HEK293 (cell line): ENCODE results near the gene KLHL29.

Experiments used
- CTCF ChIA-PET: fragments of 350-600 bp; formaldehyde crosslinking; extraction: SDS; loops from one replicate; lab custom pipeline; 2021; ENCODE audit warnings: antibody characterized with exemption; lab: Yijun Ruan, JAX
- POLR2A ChIA-PET: fragments of 300-600 bp; formaldehyde crosslinking; extraction: SDS; loops from one replicate; lab custom pipeline; 2020; ENCODE audit warnings: antibody characterized with exemption, inconsistent platforms; lab: Yijun Ruan, JAX
- H3K27ac ChIP-seq: fragments of 200-500 bp; sonication (Bioruptor generic); 2 replicates; pipeline ENCODE4 v1.5.1; 2014; ENCODE audit warnings: low read depth, low read length, control low read depth, inconsistent platforms; ENCODE audit errors: extremely low read depth
- H3K36me3 ChIP-seq, 2 experiments: fragments of 200-500 bp in 1 of 2; sonication (Bioruptor generic) in 1 of 2; 1 replicate in 1 of 2; 2 replicates in 1 of 2; pipeline ENCODE4 v1.5.1; 2014 to 2017; ENCODE audit warnings: inconsistent platforms in 2 of 2, low read length in 2 of 2; ENCODE audit not compliant: control insufficient read depth in 2 of 2, insufficient read depth in 1 of 2
- H3K4me1 ChIP-seq: fragments of 200-500 bp; sonication (Bioruptor generic); 2 replicates; pipeline ENCODE4 v1.5.1; 2014; ENCODE audit warnings: mild to moderate bottlenecking, low read length, inconsistent platforms; ENCODE audit not compliant: control insufficient read depth, insufficient read depth
- H3K4me3 ChIP-seq: 2 replicates; pipeline ENCODE4 v1.5.1; 2011; ENCODE audit warnings: low read depth, mild to moderate bottlenecking, control low read depth, low read length, moderate library complexity
- H3K9me3 ChIP-seq: fragments of 200-500 bp; sonication (Bioruptor generic); 2 replicates; pipeline ENCODE4 v1.5.1; 2014; ENCODE audit warnings: low read depth, low read length, inconsistent platforms; ENCODE audit not compliant: control insufficient read depth, insufficient read depth
- KLF10 ChIP-seq: fragments of 450-650 bp; IDR thresholded peaks from 2 replicates; pipeline ENCODE4 v1.5.1; 2018; ENCODE audit warnings: missing biosample characterization, mild to moderate bottlenecking, missing genetic modification characterization
- KLF9 ChIP-seq: fragments of 450-650 bp; formaldehyde crosslinking; IDR thresholded peaks from 2 replicates; pipeline ENCODE4 v1.5.1; 2016; ENCODE audit warnings: missing biosample characterization, missing genetic modification characterization, low read depth
- MZF1 ChIP-seq: fragments of 450-650 bp; formaldehyde crosslinking; IDR thresholded peaks from 2 replicates; pipeline ENCODE4 v1.5.1; 2017; ENCODE audit warnings: missing biosample characterization, missing genetic modification characterization, borderline replicate concordance
- SCRT1 ChIP-seq: fragments of 450-650 bp; formaldehyde crosslinking; IDR thresholded peaks from 2 replicates; pipeline ENCODE4 v1.5.1; 2016; ENCODE audit warnings: missing biosample characterization, missing genetic modification characterization, borderline replicate concordance
- WT1 ChIP-seq: fragments of 450-650 bp; formaldehyde crosslinking; IDR thresholded peaks from 2 replicates; pipeline ENCODE4 v1.5.1; 2016; ENCODE audit warnings: missing biosample characterization, missing genetic modification characterization
- ZBTB21 ChIP-seq: fragments of 450-650 bp; formaldehyde crosslinking; IDR thresholded peaks from 2 replicates; pipeline ENCODE4 v1.5.1; 2017; ENCODE audit warnings: missing biosample characterization, missing genetic modification characterization
- ZBTB7A ChIP-seq: fragments of 450-650 bp; formaldehyde crosslinking; IDR thresholded peaks from 2 replicates; pipeline ENCODE4 v1.5.1; 2016; ENCODE audit warnings: low read depth, missing biosample characterization, missing genetic modification characterization
- ZFHX2 ChIP-seq: fragments of 450-650 bp; formaldehyde crosslinking; conservative IDR thresholded peaks from 2 replicates; pipeline ENCODE4 v1.5.1; 2016; ENCODE audit warnings: missing biosample characterization, missing genetic modification characterization
- ZFP41 ChIP-seq: fragments of 450-650 bp; formaldehyde crosslinking; IDR thresholded peaks from 2 replicates; pipeline ENCODE4 v1.5.1; 2016; ENCODE audit warnings: missing biosample characterization, missing genetic modification characterization, borderline replicate concordance
- ZIC2 ChIP-seq: fragments of 450-650 bp; formaldehyde crosslinking; IDR thresholded peaks from 2 replicates; pipeline ENCODE4 v1.5.1; 2016; ENCODE audit warnings: missing biosample characterization, missing genetic modification characterization
- ZNF10 ChIP-seq: fragments of 450-650 bp; formaldehyde crosslinking; IDR thresholded peaks from 2 replicates; pipeline ENCODE4 v1.5.1; 2017; ENCODE audit warnings: missing biosample characterization, missing genetic modification characterization
- ZNF133 ChIP-seq: fragments of 450-650 bp; formaldehyde crosslinking; IDR thresholded peaks from 2 replicates; pipeline ENCODE4 v1.5.1; 2016; ENCODE audit warnings: missing biosample characterization, missing genetic modification characterization
- ZNF155 ChIP-seq: fragments of 450-650 bp; formaldehyde crosslinking; IDR thresholded peaks from 2 replicates; pipeline ENCODE4 v1.5.1; 2016; ENCODE audit warnings: missing biosample characterization, missing genetic modification characterization
- ZNF292 ChIP-seq: fragments of 450-650 bp; formaldehyde crosslinking; IDR thresholded peaks from 2 replicates; pipeline ENCODE4 v1.5.1; 2016; ENCODE audit warnings: low read depth, missing biosample characterization, missing genetic modification characterization, borderline replicate concordance
- ZNF335 ChIP-seq: fragments of 450-650 bp; formaldehyde crosslinking; conservative IDR thresholded peaks from 2 replicates; pipeline ENCODE4 v1.5.1; 2016; ENCODE audit warnings: missing biosample characterization, missing genetic modification characterization
- ZNF354C ChIP-seq: fragments of 450-650 bp; formaldehyde crosslinking; IDR thresholded peaks from 2 replicates; pipeline ENCODE4 v1.5.1; 2016; ENCODE audit warnings: missing biosample characterization, missing genetic modification characterization, low read depth, borderline replicate concordance
- ZNF510 ChIP-seq: fragments of 450-650 bp; formaldehyde crosslinking; IDR thresholded peaks from 2 replicates; pipeline ENCODE4 v1.5.1; 2018; ENCODE audit warnings: mild to moderate bottlenecking, missing genetic modification characterization, missing biosample characterization; ENCODE audit not compliant: insufficient replicate concordance
- ZNF514 ChIP-seq: fragments of 450-650 bp; formaldehyde crosslinking; IDR thresholded peaks from 2 replicates; pipeline ENCODE4 v1.5.1; 2016; ENCODE audit warnings: missing biosample characterization, missing genetic modification characterization
- ZNF548 ChIP-seq: fragments of 450-650 bp; formaldehyde crosslinking; IDR thresholded peaks from 2 replicates; pipeline ENCODE4 v1.5.1; 2016; ENCODE audit warnings: missing biosample characterization, missing genetic modification characterization
- ZNF561 ChIP-seq: fragments of 450-650 bp; IDR thresholded peaks from 2 replicates; pipeline ENCODE4 v1.5.1; 2018; ENCODE audit warnings: missing biosample characterization, missing genetic modification characterization, borderline replicate concordance
- ZNF600 ChIP-seq: fragments of 450-650 bp; formaldehyde crosslinking; IDR thresholded peaks from 2 replicates; pipeline ENCODE4 v1.5.1; 2016; ENCODE audit warnings: missing biosample characterization, missing genetic modification characterization
- ZNF621 ChIP-seq: fragments of 450-650 bp; formaldehyde crosslinking; IDR thresholded peaks from 2 replicates; pipeline ENCODE4 v1.5.1; 2017; ENCODE audit warnings: missing biosample characterization, missing genetic modification characterization
- ZNF658 ChIP-seq: fragments of 450-650 bp; formaldehyde crosslinking; IDR thresholded peaks from 2 replicates; pipeline ENCODE4; 2016; ENCODE audit warnings: missing biosample characterization, missing genetic modification characterization
- ZNF670 ChIP-seq: fragments of 450-650 bp; formaldehyde crosslinking; IDR thresholded peaks from 2 replicates; pipeline ENCODE4 v1.5.1; 2016; ENCODE audit warnings: missing biosample characterization, missing genetic modification characterization, low read depth
- ZNF777 ChIP-seq: fragments of 450-650 bp; formaldehyde crosslinking; IDR thresholded peaks from 2 replicates; pipeline ENCODE4 v1.5.1; 2017; ENCODE audit warnings: missing biosample characterization, missing genetic modification characterization, borderline replicate concordance
- ZNF791 ChIP-seq: fragments of 450-650 bp; formaldehyde crosslinking; IDR thresholded peaks from 2 replicates; pipeline ENCODE4 v1.5.1; 2016; ENCODE audit warnings: missing biosample characterization, missing genetic modification characterization

KLHL29 gene

GRCh38 chr2:23685706-23686105 is 300.7 kb downstream of the KLHL29 start:
- Histone ChIP-seq H3K27ac (no peak overlapping the region), H3K4me1 (no peaks in the 10 kb centered on the region), H3K36me3 (peaks cover 0 to 6% of the 10 kb centered on the region in 2 experiments; a peak in 1 of 3 replicates), H3K4me3 (no peak overlapping the region), H3K9me3 (no peaks in the 10 kb centered on the region)
- CTCF ChIA-PET = no interaction called here
- TF ChIP-seq MZF1 (tag by site-specific recombination) (no peak), ZNF777 (tag by site-specific recombination) (no peak), ZBTB7A (tag by site-specific recombination) (no peak), ZFP41 (tag by site-specific recombination) (no peak), ZNF548 (tag by site-specific recombination) (no peak), ZNF658 (no peak), ZNF354C (no peak), ZFHX2 (tag by site-specific recombination) (no peak), ZNF155 (no peak), ZBTB21 (tag by site-specific recombination) (no peak), ZNF600 (tag by site-specific recombination) (no peak)
- POLR2A ChIA-PET = no interaction called here

GRCh38 chr2:23686405-23687029 is 301.5 kb downstream of the KLHL29 start:
- CTCF ChIA-PET = no interaction called here
- POLR2A ChIA-PET = no interaction called here
- no peaks in the 10 kb centered on the region for H3K9me3 ChIP-seq
- peaks cover 0 to 10% of the 10 kb centered on the region in 2 experiments; a peak in 1 of 3 replicates for H3K36me3 ChIP-seq
- TF ChIP-seq ZNF670 = no peak
- TF ChIP-seq SCRT1 = no peak
- TF ChIP-seq ZNF335 (tag by site-specific recombination) = no peak
- no peak for TF ChIP-seq ZNF292 (tag by site-specific recombination)
- no peaks in the 10 kb centered on the region for H3K4me1 ChIP-seq
- no peak overlapping the region for H3K4me3 ChIP-seq
- H3K27ac ChIP-seq = no peak overlapping the region

GRCh38 chr2:23687214-23687613 is 302.2 kb downstream of the KLHL29 start:
- ChIA-PET CTCF (no interaction called here), POLR2A (no interaction called here)
- TF ChIP-seq ZNF292 (tag by site-specific recombination) (no peak), ZNF791 (tag by site-specific recombination) (no peak), MZF1 (tag by site-specific recombination) (no peak), ZNF548 (tag by site-specific recombination) (no peak), ZNF10 (tag by site-specific recombination) (no peak), ZNF510 (tag by site-specific recombination) (no peak), ZNF514 (tag by site-specific recombination) (no peak)
- Histone ChIP-seq H3K4me3 (no peak overlapping the region), H3K9me3 (no peaks in the 10 kb centered on the region), H3K4me1 (no peaks in the 10 kb centered on the region), H3K27ac (no peak overlapping the region), H3K36me3 (peaks cover 0 to 16% of the 10 kb centered on the region in 2 experiments; a peak in 1 of 3 replicates)

- Histone ChIP-seq H3K9me3 (no peaks in the 10 kb centered on the region), H3K4me1 (no peaks in the 10 kb centered on the region), H3K36me3 (peaks cover 0 to 16% of the 10 kb centered on the region in 2 experiments; a peak in 1 of 3 replicates), H3K4me3 (no peak overlapping the region), H3K27ac (no peak overlapping the region)
- ChIA-PET POLR2A (no interaction called here), CTCF (no interaction called here)
- TF ChIP-seq ZIC2 (tag by site-specific recombination) (no peak), ZNF548 (tag by site-specific recombination) (no peak), ZNF133 (no peak), ZNF621 (tag by site-specific recombination) (no peak), KLF9 (tag by site-specific recombination) (no peak), ZNF561 (tag by site-specific recombination) (no peak), KLF10 (no peak), WT1 (no peak)
Measured at GRCh38 chr2:23687713-23688112, 302.7 kb downstream of the KLHL29 start.
